Measurements from ENCODE around the gene IP6K2. TPM values are rescaled to one million over a fixed set of nuclear protein-coding genes. Genes with fewer than 3 reads are reported as not detected.

IP6K2 gene
- total and polyA plus RNA-seq, 2 of the 8 experiments (the other 6 are each of a cell fraction or from before 2014, with no cell fraction given), result 95.8 to 144 TPM

GRCh38 chr3:48739955-48740823 is 23.2 kb upstream of the IP6K2 start (continued):
- TF ChIP-seq TAF7 (optimal IDR thresholded peaks at IDR 0.05; ENCODE audit: borderline replicate concordance, low read depth, low read length), result no peak
